Prostate gland (tissue), 2 donors: Measurements from ENCODE around the gene MYO7B. TPM values are rescaled to one million over a fixed set of nuclear protein-coding genes. Genes with fewer than 3 reads are reported as not detected.

Experiments used
- DNase-seq: peaks from one replicate; pipeline ENCODE4 v3.0.0-alpha.2; 2019; ENCODE audit warnings: low spot score
- H3K27ac ChIP-seq, 2 donors: fragments of 200-600 bp; sonication (generic); 2 replicates each; pipeline ENCODE4 v1.5.1; 2017 to 2019
- H3K27me3 ChIP-seq: fragments of 200-600 bp; sonication (generic); replicated peaks from 2 replicates; pipeline ENCODE4 v1.5.1; 2019; ENCODE audit not compliant: insufficient read depth
- H3K36me3 ChIP-seq, 2 donors: fragments of 200-600 bp; sonication (generic); 1 replicate in 1 of 2; 2 replicates in 1 of 2; pipeline versions ENCODE4 v1.5.1 to v1.8.1; 2017 to 2019
- H3K4me1 ChIP-seq: fragments of 200-600 bp; sonication (generic); replicated peaks from 2 replicates; pipeline ENCODE4 v1.5.1; 2019
- H3K4me3 ChIP-seq, 2 donors: fragments of 200-600 bp; sonication (generic); 2 replicates each; pipeline ENCODE4 v1.5.1; 2017 to 2019
- H3K9me3 ChIP-seq: fragments of 200-600 bp; sonication (generic); 2 replicates; pipeline ENCODE4 v1.5.1; 2017
- POLR2A ChIP-seq: fragments of 450-650 bp; IDR thresholded peaks from one replicate; pipeline ENCODE4 v1.6.1; 2016; ENCODE audit warnings: antibody characterized with exemption, mild to moderate bottlenecking
- POLR2AphosphoS5 ChIP-seq: sonication (generic); formaldehyde crosslinking; IDR thresholded peaks from one replicate; pipeline ENCODE4 v1.6.1; 2017; ENCODE audit warnings: antibody characterized with exemption
- WGBS: methylation state at CpG from one replicate; pipeline ENCODE4 v1.1.5; 2018; 5-methylcytosine and 5-hydroxymethylcytosine counted together
- intact Hi-C: fragments of 100-400 bp; cut with DNase I; formaldehyde crosslinking; loops from one replicate; pipeline ENCODE4 v1.14.2; 2022
- total RNA-seq, 2 donors: library from RNA; depleted of rRNA; stranded (reverse); fragments of >200 nt; gene quantifications; one replicate each; pipeline ENCODE4 v1.1.0, GENCODE V29; 2016
- TF ChIP-seq, protein P1 (sequence below), 4 experiments: fragments of 200-600 bp in 2 of 4; fragments of 450-650 bp in 2 of 4; sonication (generic) in 2 of 4; IDR thresholded peaks; 1 replicate in 3 of 4; 2 replicates in 1 of 4; pipeline ENCODE4 v1.5.1; 2016 to 2019; ENCODE audit warnings: antibody characterized with exemption in 4 of 4, mild to moderate bottlenecking in 2 of 4, moderate library complexity in 2 of 4

Gene MYO7B
- total RNA-seq, 2 donors from 2014 or later, result 1.4 TPM; not detected in 1

DNA sequence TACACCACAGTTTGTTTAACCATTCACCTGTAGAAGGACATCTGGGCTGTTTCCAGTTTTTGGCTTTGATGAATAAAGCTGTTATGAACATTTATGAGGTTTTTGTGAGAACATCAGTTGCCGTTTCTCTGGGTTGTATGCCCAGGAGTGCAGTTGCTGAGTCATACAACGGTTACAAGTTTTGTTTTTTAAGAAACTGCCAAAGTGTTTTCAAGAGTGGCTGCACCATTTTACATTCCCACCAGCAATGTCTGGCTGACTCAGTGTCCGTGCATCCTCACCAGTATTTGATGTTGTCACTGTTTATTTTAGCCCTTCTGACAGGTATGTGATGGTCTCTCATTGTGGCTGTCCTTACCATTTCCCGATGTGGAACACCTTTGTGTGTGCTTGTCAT lies 62.5 kb downstream of the MYO7B start:
- Histone ChIP-seq H3K27ac (no peak overlapping the region), H3K27me3 (no peaks in the 10 kb centered on the region), H3K4me3 (no peak overlapping the region), H3K36me3 (no peaks in the 10 kb centered on the region), H3K4me1 (no peaks in the 10 kb centered on the region), H3K9me3 (no peaks in the 10 kb centered on the region)
- DNase-seq, result no peak
- intact Hi-C loops, result no loop called here
- no peak for TF ChIP-seq POLR2AphosphoS5
- TF ChIP-seq, protein P1, sequence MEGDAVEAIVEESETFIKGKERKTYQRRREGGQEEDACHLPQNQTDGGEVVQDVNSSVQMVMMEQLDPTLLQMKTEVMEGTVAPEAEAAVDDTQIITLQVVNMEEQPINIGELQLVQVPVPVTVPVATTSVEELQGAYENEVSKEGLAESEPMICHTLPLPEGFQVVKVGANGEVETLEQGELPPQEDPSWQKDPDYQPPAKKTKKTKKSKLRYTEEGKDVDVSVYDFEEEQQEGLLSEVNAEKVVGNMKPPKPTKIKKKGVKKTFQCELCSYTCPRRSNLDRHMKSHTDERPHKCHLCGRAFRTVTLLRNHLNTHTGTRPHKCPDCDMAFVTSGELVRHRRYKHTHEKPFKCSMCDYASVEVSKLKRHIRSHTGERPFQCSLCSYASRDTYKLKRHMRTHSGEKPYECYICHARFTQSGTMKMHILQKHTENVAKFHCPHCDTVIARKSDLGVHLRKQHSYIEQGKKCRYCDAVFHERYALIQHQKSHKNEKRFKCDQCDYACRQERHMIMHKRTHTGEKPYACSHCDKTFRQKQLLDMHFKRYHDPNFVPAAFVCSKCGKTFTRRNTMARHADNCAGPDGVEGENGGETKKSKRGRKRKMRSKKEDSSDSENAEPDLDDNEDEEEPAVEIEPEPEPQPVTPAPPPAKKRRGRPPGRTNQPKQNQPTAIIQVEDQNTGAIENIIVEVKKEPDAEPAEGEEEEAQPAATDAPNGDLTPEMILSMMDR (IDR thresholded peaks at IDR 0.05), result no peak
- no peak for TF ChIP-seq POLR2A
- WGBS, result 33% methylated on average over 4 of the region's 4 CpGs

DNA sequence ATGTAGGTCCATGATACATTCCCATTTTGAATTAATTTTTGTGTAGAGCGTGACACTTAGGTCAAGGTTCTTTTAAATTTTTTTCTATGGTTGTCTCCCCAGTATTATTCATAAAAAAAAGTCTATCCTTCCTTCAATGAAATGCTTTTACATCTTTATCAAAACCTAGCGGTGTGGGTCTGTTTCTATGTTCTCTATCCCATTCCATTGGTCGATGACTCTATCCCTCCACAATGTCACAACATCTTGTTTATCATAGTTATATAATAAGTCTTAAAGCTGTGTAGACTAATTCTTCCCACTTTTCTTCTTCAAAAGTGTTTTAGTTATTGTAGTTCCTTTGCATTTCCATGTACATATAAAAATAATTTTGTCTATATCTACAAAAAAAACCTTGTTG lies 63.2 kb downstream of the MYO7B start:
- intact Hi-C loops, result no loop called here

DNA sequence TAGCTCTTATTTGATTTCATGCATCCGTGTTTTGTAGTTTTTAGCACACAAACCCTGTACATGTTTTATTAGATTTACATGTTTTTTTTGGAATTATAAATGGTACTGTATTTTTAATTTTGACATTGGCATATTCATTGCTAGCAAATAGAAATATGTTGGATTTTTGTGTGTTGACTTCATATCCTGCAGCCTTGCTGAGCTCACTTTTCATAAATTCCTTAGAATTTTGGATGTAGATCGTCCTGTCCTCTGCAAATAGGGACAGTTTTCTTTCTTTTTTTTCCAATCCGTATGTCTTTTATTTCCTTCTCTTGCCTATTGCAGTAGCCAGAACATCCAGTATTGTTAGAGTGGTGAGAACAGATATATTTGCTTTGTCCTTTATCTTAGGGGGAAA lies 63.7 kb downstream of the MYO7B start:
- H3K27me3 ChIP-seq, result no peaks in the 10 kb centered on the region
- intact Hi-C loops, result no loop called here
- no peaks in the 10 kb centered on the region for H3K4me1 ChIP-seq
- H3K9me3 ChIP-seq, result no peaks in the 10 kb centered on the region
- DNase-seq, result no peak
- 74% methylated on average over 3 of the region's 3 CpGs for WGBS
- TF ChIP-seq POLR2AphosphoS5 (no peak), POLR2A (no peak)
- TF ChIP-seq, protein P1 (IDR thresholded peaks at IDR 0.05), result no peak
- no peak overlapping the region for H3K4me3 ChIP-seq
- no peaks in the 10 kb centered on the region for H3K36me3 ChIP-seq
- H3K27ac ChIP-seq, result no peak overlapping the region

More for the DNA sequence above, 63.2 kb downstream of the MYO7B start:
- H3K36me3 ChIP-seq, result no peaks in the 10 kb centered on the region
- H3K27ac ChIP-seq, result no peak overlapping the region
- 95% methylated on average over 3 of the region's 3 CpGs for WGBS
- H3K27me3 ChIP-seq, result no peaks in the 10 kb centered on the region
- H3K4me3 ChIP-seq, result no peak overlapping the region
- H3K4me1 ChIP-seq, result no peaks in the 10 kb centered on the region
- TF ChIP-seq, protein P1 (IDR thresholded peaks at IDR 0.05), result no peak
- no peaks in the 10 kb centered on the region for H3K9me3 ChIP-seq
- DNase-seq, result no peak

DNA sequence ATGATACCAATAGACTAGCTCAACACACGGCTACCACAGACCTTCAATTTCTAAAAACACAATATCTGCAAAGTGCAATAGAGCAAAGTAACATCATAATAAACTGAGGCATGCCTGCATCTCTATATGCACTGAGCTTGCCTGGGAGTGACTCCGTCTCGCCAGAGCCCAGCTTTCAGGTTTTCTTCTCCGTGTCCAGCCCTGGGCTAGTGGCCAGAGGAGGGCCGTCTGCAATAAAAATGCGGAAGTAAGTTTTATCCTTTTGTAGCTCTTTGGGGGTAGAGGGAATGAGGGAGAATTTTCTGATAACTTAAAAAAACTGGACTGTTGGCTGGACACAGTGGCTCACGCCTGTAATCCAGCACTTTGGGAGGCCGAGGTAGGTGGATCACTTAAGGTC lies 69.5 kb downstream of the MYO7B start:
- H3K27ac ChIP-seq, result no peak overlapping the region
- no peak for DNase-seq
- no peaks in the 10 kb centered on the region for H3K9me3 ChIP-seq
- WGBS, result 81% methylated on average over 8 of the region's 8 CpGs
- intact Hi-C loops, result no loop called here
- TF ChIP-seq, protein P1 (IDR thresholded peaks at IDR 0.05), result no peak
- no peaks in the 10 kb centered on the region for H3K4me1 ChIP-seq
- no peaks in the 10 kb centered on the region for H3K27me3 ChIP-seq
- no peak overlapping the region for H3K4me3 ChIP-seq
- H3K36me3 ChIP-seq, result no peaks in the 10 kb centered on the region

DNA sequence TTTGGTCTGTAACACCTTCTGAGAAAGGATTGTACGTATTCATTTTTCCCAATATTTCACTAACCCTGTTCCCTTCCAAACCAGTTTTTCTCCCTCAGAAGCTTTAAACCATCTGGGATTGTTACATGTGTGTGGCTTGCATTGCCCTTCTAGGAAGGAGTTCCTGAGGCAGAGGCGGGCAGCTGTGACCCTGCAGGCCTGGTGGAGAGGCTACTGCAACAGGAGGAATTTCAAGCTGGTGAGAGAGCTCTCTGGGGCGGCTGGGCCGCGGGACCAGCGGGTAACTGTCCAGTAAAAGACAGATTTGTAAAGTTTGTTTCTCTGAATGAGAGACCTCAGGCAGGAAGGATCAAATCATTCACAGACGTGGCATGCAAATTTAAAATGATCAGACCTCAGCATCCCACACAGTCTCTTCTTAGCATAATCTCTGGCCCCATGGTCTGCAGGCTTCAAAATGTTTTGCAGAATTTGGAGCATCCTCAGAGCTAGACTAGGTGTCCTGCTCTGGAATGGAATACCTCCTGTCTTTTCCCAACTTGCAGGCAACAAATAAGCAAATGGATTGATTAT lies 70.3 kb downstream of the MYO7B start:
- H3K4me1 ChIP-seq, result no peaks in the 10 kb centered on the region
- no peak overlapping the region for H3K4me3 ChIP-seq
- TF ChIP-seq, protein P1 (IDR thresholded peaks at IDR 0.05), result no peak
- no peaks in the 10 kb centered on the region for H3K36me3 ChIP-seq
- no peaks in the 10 kb centered on the region for H3K9me3 ChIP-seq
- no peak overlapping the region for H3K27ac ChIP-seq
- no peaks in the 10 kb centered on the region for H3K27me3 ChIP-seq
- DNase-seq, result no peak
- intact Hi-C loops, result no loop called here
- WGBS, result 82% methylated on average over 7 of the region's 7 CpGs
